H1 (cell line): Measurements from ENCODE around the gene ATP1A3. TPM values are rescaled to one million over a fixed set of nuclear protein-coding genes. Genes with fewer than 3 reads are reported as not detected.

Source experiments
- CTCF ChIA-PET: fragments of 300-600 bp; sonication (Branson Sonifier 250); formaldehyde crosslinking; loops from one replicate; lab custom pipeline; 2021; ENCODE audit not compliant: partially characterized antibody; lab: Charles Lee
- POLR2A ChIA-PET: fragments of 300-600 bp; sonication (Branson Sonifier 250); formaldehyde crosslinking; loops from one replicate; lab custom pipeline; 2021; ENCODE audit warnings: inconsistent platforms; ENCODE audit not compliant: partially characterized antibody; lab: Charles Lee
- DNase-seq, 2 experiments: peaks; one replicate each; pipeline versions ENCODE4 v3.0.0 to v3.0.0-alpha.2; 2010 to 2022; ENCODE audit warnings: low spot score in 2 of 2, low read depth in 1 of 2, mixed read lengths in 1 of 2
- FAIRE-seq: peaks from 2 replicates; lab custom pipeline; 2011; peaks lifted over from hg19 to GRCh38; lab: Jason Lieb, UNC
- H2AFZ ChIP-seq: 2 replicates; pipeline ENCODE4 v1.8.1; 2012; ENCODE audit warnings: low read length, inconsistent platforms
- H2AK5ac ChIP-seq: 2 replicates; pipeline ENCODE4 v1.6.1; 2013; ENCODE audit warnings: low read depth, low read length
- H2BK120ac ChIP-seq: replicated peaks from 2 replicates; pipeline ENCODE3; 2013; ENCODE audit warnings: low read depth, low read length, inconsistent platforms
- H2BK12ac ChIP-seq: 2 replicates; pipeline ENCODE4 v1.6.1; 2013; ENCODE audit warnings: low read depth, low read length
- H2BK15ac ChIP-seq: 2 replicates; pipeline ENCODE4 v1.6.1; 2013; ENCODE audit warnings: low read length
- H2BK20ac ChIP-seq: 2 replicates; pipeline ENCODE4 v1.6.1; 2013; ENCODE audit warnings: low read length
- H2BK5ac ChIP-seq: 2 replicates; pipeline ENCODE4 v1.6.1; 2013; ENCODE audit warnings: low read depth, low read length
- H3K14ac ChIP-seq: 2 replicates; pipeline ENCODE4 v1.6.1; 2013; ENCODE audit warnings: inconsistent platforms; ENCODE audit not compliant: insufficient read length
- H3K18ac ChIP-seq: 2 replicates; pipeline ENCODE4 v1.6.1; 2013; ENCODE audit warnings: low read length; ENCODE audit errors: extremely low read depth
- H3K23ac ChIP-seq: 2 replicates; pipeline ENCODE4 v1.6.1; 2013; ENCODE audit warnings: inconsistent platforms; ENCODE audit not compliant: insufficient read length
- H3K23me2 ChIP-seq: 2 replicates; pipeline ENCODE4 v1.6.1; 2013; ENCODE audit warnings: low read depth, low read length
- H3K27ac ChIP-seq: 2 replicates; pipeline ENCODE4 v1.6.1; 2011; ENCODE audit warnings: low read depth, low read length, inconsistent platforms
- H3K27me3 ChIP-seq, 4 experiments: replicated peaks in 1 of 4; 1 replicate in 1 of 4; 2 replicates in 3 of 4; pipeline versions ENCODE4 v1.6.1 to v1.8.1; 2011 to 2013; ENCODE audit warnings: low read length in 3 of 4, mild to moderate bottlenecking in 3 of 4, inconsistent platforms in 2 of 4, mixed read lengths in 2 of 4, moderate library complexity in 1 of 4; ENCODE audit not compliant: control insufficient read depth in 3 of 4, insufficient read depth in 3 of 4; ENCODE audit errors: extremely low read depth in 1 of 4
- H3K36me3 ChIP-seq, 4 experiments: 2 replicates each; pipeline versions ENCODE4 v1.6.1 to v1.8.1; 2011 to 2013; ENCODE audit warnings: mild to moderate bottlenecking in 4 of 4, low read length in 3 of 4, moderate library complexity in 2 of 4, control low read depth in 1 of 4, inconsistent platforms in 1 of 4; ENCODE audit not compliant: insufficient read depth in 4 of 4, control insufficient read depth in 2 of 4
- H3K4ac ChIP-seq: replicated peaks from 2 replicates; pipeline ENCODE3; 2013; ENCODE audit warnings: low read length, low read depth, mixed read lengths, inconsistent platforms; ENCODE audit not compliant: insufficient read length
- H3K4me1 ChIP-seq, 4 experiments: replicated peaks in 1 of 4; 1 replicate in 1 of 4; 2 replicates in 3 of 4; pipeline versions ENCODE4 v1.6.1 to v1.8.1; 2011 to 2013; ENCODE audit warnings: low read length in 3 of 4, inconsistent platforms in 2 of 4, mixed read lengths in 1 of 4; ENCODE audit not compliant: insufficient read depth in 4 of 4, control insufficient read depth in 3 of 4
- H3K4me2 ChIP-seq, 2 experiments: 2 replicates each; pipeline versions ENCODE4 v1.6.1 to v1.8.1; 2011 to 2013; ENCODE audit warnings: low read depth in 2 of 2, low read length in 2 of 2, control low read depth in 1 of 2, inconsistent platforms in 1 of 2, mild to moderate bottlenecking in 1 of 2; ENCODE audit not compliant: insufficient read depth in 1 of 2
- H3K4me3 ChIP-seq, 4 experiments: fragments of 200-600, 300-600 bp in 1 of 4; sonication (generic), shearing (Covaris generic), sonication (Bioruptor Twin) in 1 of 4; 2 replicates each; pipeline versions ENCODE4 v1.5.1 to v1.8.1; 2011 to 2016; ENCODE audit warnings: low read length in 4 of 4, low read depth in 3 of 4, control low read depth in 2 of 4, inconsistent platforms in 2 of 4, mild to moderate bottlenecking in 2 of 4, mixed read lengths in 1 of 4, moderate library complexity in 1 of 4; ENCODE audit not compliant: insufficient read depth in 2 of 4; ENCODE audit errors: extremely low read depth in 1 of 4
- H3K56ac ChIP-seq: replicated peaks from 2 replicates; pipeline ENCODE3; 2013; ENCODE audit warnings: low read depth, mild to moderate bottlenecking, mixed read lengths, low read length, inconsistent platforms; ENCODE audit not compliant: insufficient read length
- H3K79me1 ChIP-seq: 2 replicates; pipeline ENCODE4 v1.6.1; 2013; ENCODE audit warnings: low read depth, low read length, control low read depth
- H3K79me2 ChIP-seq, 2 experiments: 2 replicates each; pipeline versions ENCODE4 v1.6.1 to v1.8.1; 2012 to 2013; ENCODE audit warnings: low read length in 2 of 2, mild to moderate bottlenecking in 2 of 2, inconsistent platforms in 1 of 2; ENCODE audit not compliant: insufficient read depth in 2 of 2, control insufficient read depth in 1 of 2
- H3K9ac ChIP-seq, 4 experiments: replicated peaks in 1 of 4; 1 replicate in 1 of 4; 2 replicates in 3 of 4; pipeline versions ENCODE4 v1.6.1 to v1.8.1; 2011 to 2013; ENCODE audit warnings: low read depth in 3 of 4, low read length in 3 of 4, control low read depth in 2 of 4, mild to moderate bottlenecking in 2 of 4, moderate library complexity in 2 of 4, inconsistent platforms in 1 of 4; ENCODE audit errors: extremely low read depth in 1 of 4
- H3K9me3 ChIP-seq, 2 experiments: 2 replicates each; pipeline versions ENCODE4 v1.6.1 to v1.8.1; 2012 to 2013; ENCODE audit warnings: mild to moderate bottlenecking in 2 of 2, moderate library complexity in 2 of 2, control low read depth in 1 of 2, inconsistent platforms in 1 of 2, low read depth in 1 of 2, low read length in 1 of 2, mixed read lengths in 1 of 2; ENCODE audit not compliant: insufficient read depth in 2 of 2
- H4K20me1 ChIP-seq, 2 experiments: replicated peaks in 1 of 2; 2 replicates each; pipeline versions ENCODE3 to v1.8.1; 2011 to 2013; ENCODE audit warnings: inconsistent platforms in 2 of 2, low read length in 2 of 2, mild to moderate bottlenecking in 1 of 2; ENCODE audit not compliant: insufficient read depth in 2 of 2, control insufficient read depth in 1 of 2
- H4K5ac ChIP-seq: 2 replicates; pipeline ENCODE4 v1.6.1; 2013; ENCODE audit warnings: low read length, low read depth, mixed read lengths, inconsistent platforms; ENCODE audit not compliant: insufficient read length
- H4K8ac ChIP-seq: 2 replicates; pipeline ENCODE4 v1.8.0; 2013; ENCODE audit warnings: mild to moderate bottlenecking, moderate library complexity, low read length, inconsistent platforms; ENCODE audit not compliant: insufficient read depth; ENCODE audit errors: extremely low read depth
- H4K91ac ChIP-seq: replicated peaks from 2 replicates; pipeline ENCODE3; 2013; ENCODE audit warnings: low read length, mixed read lengths, inconsistent platforms; ENCODE audit not compliant: insufficient read length
- NRF1 ChIP-seq: IDR thresholded peaks from 2 replicates; pipeline ENCODE4 v1.6.1; 2011; ENCODE audit warnings: mild to moderate bottlenecking, low read depth, low read length, improper control_type of control experiment
- RAD21 ChIP-seq, 2 experiments: IDR thresholded peaks in 1 of 2; conservative IDR thresholded peaks in 1 of 2; 2 replicates each; pipeline ENCODE4 v1.6.1; 2011; ENCODE audit warnings: low read depth in 2 of 2, low read length in 2 of 2, improper control_type of control experiment in 1 of 2, inconsistent platforms in 1 of 2, mild to moderate bottlenecking in 1 of 2, moderate library complexity in 1 of 2
- YY1 ChIP-seq: IDR thresholded peaks from 2 replicates; pipeline ENCODE4 v1.6.1; 2011; ENCODE audit warnings: low read depth, mild to moderate bottlenecking, low read length
- WGBS, 2 experiments: shearing (Covaris generic) in 1 of 2; methylation state at CpG; one replicate each; pipeline versions ENCODE4 v1.1.6 to v1.1.7; 2013 to 2015; ENCODE audit warnings: low lambda C conversion rate in 2 of 2, mixed read lengths in 2 of 2, inconsistent platforms in 1 of 2, low coverage in 1 of 2, missing lambda C conversion rate in 1 of 2; ENCODE audit not compliant: insufficient replicate concordance in 2 of 2, insufficient coverage in 1 of 2, insufficient read length in 1 of 2; ENCODE audit errors: extremely low coverage in 1 of 2, missing lambda C conversion rate in 1 of 2; 5-methylcytosine and 5-hydroxymethylcytosine counted together
- polyA plus RNA-seq, 7 experiments: library from polyadenylated mRNA; depleted of rRNA in 3 of 7; stranded (reverse) in 5 of 7; unstranded in 2 of 7; fragments of >200 nt in 5 of 7; fragments of 200-250 nt in 2 of 7; gene quantifications; 1 replicate in 5 of 7; 2 replicates in 1 of 7; 4 replicates in 1 of 7; pipeline versions ENCODE4 v1.2.1 to v1.2.3, GENCODE V29; 2011 to 2013; ENCODE audit warnings: missing spikeins in 2 of 7, mixed read lengths in 2 of 7
- total RNA-seq: library from RNA; stranded (reverse); fragmentation: NEBNext Ultra II Directional; extraction: Animal tissue kit (Norgen Biotek cat#: 25700); gene quantifications from 2 replicates; pipeline ENCODE4 v1.2.1, GENCODE V29; 2021
- TF ChIP-seq, protein P1 (sequence below), 3 experiments: IDR thresholded peaks; 1 replicate in 2 of 3; 2 replicates in 1 of 3; pipeline versions ENCODE4 v1.5.1 to v1.6.1; 2011; ENCODE audit warnings: low read length in 3 of 3, mild to moderate bottlenecking in 3 of 3, inconsistent platforms in 2 of 3, low read depth in 1 of 3, moderate library complexity in 1 of 3; ENCODE audit not compliant: insufficient read depth in 1 of 3; ENCODE audit errors: control extremely low read depth in 1 of 3

ATP1A3 gene
- total and polyA plus RNA-seq, 2 of the 8 experiments (the other 6 are each of a cell fraction or from before 2014, with no cell fraction given), result 11.1 to 41.2 TPM

DNA sequence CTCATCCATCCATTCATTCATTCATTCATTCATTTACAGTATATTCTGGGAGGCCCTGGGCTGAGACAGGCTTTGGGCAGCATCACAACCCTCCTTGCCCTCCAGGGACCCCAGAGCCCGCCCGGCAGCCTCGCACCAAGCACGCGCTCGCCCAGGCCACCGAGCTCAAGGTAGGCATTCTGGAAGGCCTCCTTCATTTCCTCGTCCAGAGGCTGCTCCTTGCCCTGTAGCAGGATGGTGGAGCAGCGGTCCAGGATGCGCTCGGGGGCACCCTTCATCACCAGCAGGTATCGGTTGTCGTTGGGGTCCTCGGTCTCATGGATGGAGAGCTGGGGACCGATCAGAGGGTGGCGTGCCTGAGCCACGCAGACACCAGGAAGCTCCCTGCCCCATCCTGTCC, 15.6 kb downstream of the ATP1A3 start:
- TF ChIP-seq YY1, result no peak
- TF ChIP-seq, protein P1, sequence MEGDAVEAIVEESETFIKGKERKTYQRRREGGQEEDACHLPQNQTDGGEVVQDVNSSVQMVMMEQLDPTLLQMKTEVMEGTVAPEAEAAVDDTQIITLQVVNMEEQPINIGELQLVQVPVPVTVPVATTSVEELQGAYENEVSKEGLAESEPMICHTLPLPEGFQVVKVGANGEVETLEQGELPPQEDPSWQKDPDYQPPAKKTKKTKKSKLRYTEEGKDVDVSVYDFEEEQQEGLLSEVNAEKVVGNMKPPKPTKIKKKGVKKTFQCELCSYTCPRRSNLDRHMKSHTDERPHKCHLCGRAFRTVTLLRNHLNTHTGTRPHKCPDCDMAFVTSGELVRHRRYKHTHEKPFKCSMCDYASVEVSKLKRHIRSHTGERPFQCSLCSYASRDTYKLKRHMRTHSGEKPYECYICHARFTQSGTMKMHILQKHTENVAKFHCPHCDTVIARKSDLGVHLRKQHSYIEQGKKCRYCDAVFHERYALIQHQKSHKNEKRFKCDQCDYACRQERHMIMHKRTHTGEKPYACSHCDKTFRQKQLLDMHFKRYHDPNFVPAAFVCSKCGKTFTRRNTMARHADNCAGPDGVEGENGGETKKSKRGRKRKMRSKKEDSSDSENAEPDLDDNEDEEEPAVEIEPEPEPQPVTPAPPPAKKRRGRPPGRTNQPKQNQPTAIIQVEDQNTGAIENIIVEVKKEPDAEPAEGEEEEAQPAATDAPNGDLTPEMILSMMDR (IDR thresholded peaks at IDR 0.05; ENCODE audit: control extremely low read depth in 1 of 3, insufficient read depth in 1 of 3, low read depth in 1 of 3, low read length in 3 of 3), result peak in 1 of 3 experiments; percentile 3; a peak in 2 of 4 replicates
- TF ChIP-seq NRF1, result no peak
- TF ChIP-seq RAD21 (IDR thresholded peaks at IDR 0.05 in 1 of 2, conservative IDR thresholded peaks at IDR 0.05 in 1 of 2; ENCODE audit: low read depth in 2 of 2, low read length in 2 of 2), result peak; percentile 26 to 28; a peak in 3 of 4 replicates
- H2BK20ac ChIP-seq, result no peak overlapping the region
- no peak overlapping the region for H2AFZ ChIP-seq
- ChIA-PET CTCF (interaction anchor here (0.7 to 1.2 kb wide), 5 partner anchors 18 to 419 kb away, joined by 3 read pairs; no protein-coding TSS in a partner anchor), POLR2A (interaction anchor here (0.6 to 0.7 kb wide), 2 partner anchors 8 to 74 kb away, joined by 3 read pairs; no protein-coding TSS in a partner anchor)
- H3K79me2 ChIP-seq, result no peaks in the 10 kb centered on the region
- no peak overlapping the region for H2BK12ac ChIP-seq
- no peak overlapping the region for H2BK5ac ChIP-seq
- H3K27me3 ChIP-seq, result no peaks in the 10 kb centered on the region
- H3K4me1 ChIP-seq, result no peaks in the 10 kb centered on the region
- DNase-seq (no peak), FAIRE-seq (no peak)
- no peak overlapping the region for H3K4me2 ChIP-seq
- no peak overlapping the region for H4K8ac ChIP-seq
- H2AK5ac ChIP-seq, result no peak overlapping the region
- H3K4me3 ChIP-seq, result no peak overlapping the region
- H3K4ac ChIP-seq, result no peak overlapping the region
- H4K5ac ChIP-seq, result no peak overlapping the region
- H3K56ac ChIP-seq, result no peak overlapping the region
- no peak overlapping the region for H2BK15ac ChIP-seq
- H3K9me3 ChIP-seq, result no peaks in the 10 kb centered on the region
- no peak overlapping the region for H3K14ac ChIP-seq
- no peak overlapping the region for H3K18ac ChIP-seq
- H3K23me2 ChIP-seq, result no peaks in the 10 kb centered on the region
- H3K23ac ChIP-seq, result no peak overlapping the region
- no peaks in the 10 kb centered on the region for H4K20me1 ChIP-seq
- no peaks in the 10 kb centered on the region for H3K79me1 ChIP-seq
- no peak overlapping the region for H4K91ac ChIP-seq
- H3K9ac ChIP-seq, result no peak overlapping the region
- H2BK120ac ChIP-seq, result no peak overlapping the region
- no peak overlapping the region for H3K27ac ChIP-seq
- peaks cover 0 to 9% (median 4%) of the 10 kb centered on the region in 4 experiments; a peak in 5 of 8 replicates for H3K36me3 ChIP-seq
- 97% methylated on average over 16 of the region's 17 CpGs; no CpG with 5 or more reads in 1 of the 2 experiments for WGBS, 2 experiments
